SK-N-SH (cell line): ENCODE measurements around the gene AFMID. TPM values are rescaled to one million over a fixed set of nuclear protein-coding genes. Genes with fewer than 3 reads are reported as not detected.

ENCODE experiments used
- CTCF ChIA-PET: fragments of 300-600, 350-600 bp; formaldehyde crosslinking; extraction: SDS; loops from one replicate; lab custom pipeline; 2021; lab: Yijun Ruan, JAX
- POLR2A ChIA-PET: fragments of 350-600 bp; sonication (Branson Sonifier 250); formaldehyde crosslinking; extraction: SDS; loops from one replicate; lab custom pipeline; 2020; ENCODE audit warnings: antibody characterized with exemption, inconsistent platforms; lab: Yijun Ruan, JAX
- DNase-seq: peaks from one replicate; pipeline ENCODE4 v3.0.0; 2012
- H2AFZ ChIP-seq: fragments of 200-600 bp; sonication (generic); 2 replicates; pipeline ENCODE4 v1.8.1; 2016; ENCODE audit warnings: antibody characterized with exemption, mild to moderate bottlenecking, low read depth
- H3F3A ChIP-seq: fragments of 200-600 bp; sonication (generic); replicated peaks from 2 replicates; pipeline ENCODE3; 2016; ENCODE audit warnings: antibody characterized with exemption, mild to moderate bottlenecking; ENCODE audit not compliant: insufficient read depth
- H3K27ac ChIP-seq, 2 experiments: fragments of 200-500 bp in 1 of 2; fragments of 200-600 bp in 1 of 2; sonication (Bioruptor generic) in 1 of 2; sonication (generic), shearing (Covaris generic) in 1 of 2; 2 replicates each; pipeline versions ENCODE4 v1.5.1 to v1.6.1; 2014 to 2016; ENCODE audit warnings: low read depth in 2 of 2, inconsistent platforms in 1 of 2, low read length in 1 of 2, mild to moderate bottlenecking in 1 of 2, mixed read lengths in 1 of 2
- H3K27me3 ChIP-seq: fragments of 200-600 bp; sonication (generic), shearing (Covaris generic); 2 replicates; pipeline ENCODE4 v1.6.1; 2016; ENCODE audit warnings: mixed run types; ENCODE audit not compliant: insufficient read depth
- H3K36me3 ChIP-seq, 2 experiments: fragments of 200-500 bp in 1 of 2; fragments of 200-600 bp in 1 of 2; sonication (Bioruptor generic) in 1 of 2; sonication (generic) in 1 of 2; replicated peaks in 1 of 2; 2 replicates each; pipeline versions ENCODE3 to v1.5.1; 2014 to 2016; ENCODE audit warnings: low read length in 1 of 2, mild to moderate bottlenecking in 1 of 2; ENCODE audit not compliant: insufficient read depth in 2 of 2, control insufficient read depth in 1 of 2
- H3K4me1 ChIP-seq, 2 experiments: fragments of 200-500 bp in 1 of 2; fragments of 200-600 bp in 1 of 2; sonication (Bioruptor generic) in 1 of 2; sonication (generic), shearing (Covaris generic) in 1 of 2; 2 replicates each; pipeline versions ENCODE4 v1.5.1 to v1.6.1; 2014 to 2016; ENCODE audit warnings: low read depth in 1 of 2, low read length in 1 of 2, mixed run types in 1 of 2; ENCODE audit not compliant: insufficient read depth in 2 of 2, control insufficient read depth in 1 of 2
- H3K4me2 ChIP-seq: fragments of 200-600 bp; sonication (generic), shearing (Covaris generic); 2 replicates; pipeline ENCODE4 v1.6.1; 2017; ENCODE audit warnings: mixed run types
- H3K4me3 ChIP-seq, 2 experiments: fragments of 200-500 bp in 1 of 2; fragments of 200-600 bp in 1 of 2; sonication (Bioruptor generic) in 1 of 2; sonication (generic), shearing (Covaris generic) in 1 of 2; 2 replicates each; pipeline versions ENCODE4 v1.5.1 to v1.8.1; 2014 to 2016; ENCODE audit warnings: low read depth in 2 of 2, inconsistent platforms in 1 of 2, low read length in 1 of 2, mild to moderate bottlenecking in 1 of 2, mixed read lengths in 1 of 2, moderate library complexity in 1 of 2
- H3K79me2 ChIP-seq: fragments of 200-600 bp; sonication (generic); 2 replicates; pipeline ENCODE4 v1.8.1; 2017; ENCODE audit warnings: mild to moderate bottlenecking; ENCODE audit not compliant: insufficient read depth
- H3K9ac ChIP-seq: fragments of 200-600 bp; sonication (generic); 2 replicates; pipeline ENCODE4 v1.6.1; 2017; ENCODE audit warnings: mixed run types
- H3K9me2 ChIP-seq: fragments of 200-600 bp; sonication (generic); 2 replicates; pipeline ENCODE4 v1.6.1; 2017; ENCODE audit warnings: mixed run types
- H3K9me3 ChIP-seq: fragments of 200-600 bp; sonication (generic); 2 replicates; pipeline ENCODE4 v1.6.1; 2017; ENCODE audit warnings: mixed run types, mild to moderate bottlenecking, moderate library complexity
- H4K20me1 ChIP-seq: fragments of 200-600 bp; sonication (generic); 2 replicates; pipeline ENCODE4 v1.6.1; 2017; ENCODE audit warnings: mild to moderate bottlenecking, mixed run types; ENCODE audit not compliant: insufficient read depth
- EZH2phosphoT487 ChIP-seq: fragments of 200-600 bp; sonication (generic); IDR thresholded peaks from 2 replicates; pipeline ENCODE4 v1.6.1; 2017; ENCODE audit warnings: low read depth, mixed run types, mild to moderate bottlenecking, antibody characterized with exemption, moderate library complexity, borderline replicate concordance
- FOXJ3 ChIP-seq: sonication (generic); formaldehyde crosslinking; IDR thresholded peaks from 2 replicates; pipeline ENCODE4 v1.5.1; 2020; ENCODE audit warnings: mild to moderate bottlenecking, missing genetic modification reagents
- GABPA ChIP-seq: IDR thresholded peaks from 2 replicates; pipeline ENCODE4 v1.4.0; 2012; ENCODE audit warnings: low read depth, mild to moderate bottlenecking
- IRF3 ChIP-seq: fragments of 150-350 bp; IDR thresholded peaks from 2 replicates; pipeline ENCODE4 v1.6.1; 2016; ENCODE audit warnings: mild to moderate bottlenecking, low read depth, low read length
- JUND ChIP-seq: IDR thresholded peaks from 2 replicates; pipeline ENCODE4 v1.4.0; 2012
- NRF1 ChIP-seq: IDR thresholded peaks from 2 replicates; pipeline ENCODE4 v1.6.1; 2012; ENCODE audit warnings: low read depth, mild to moderate bottlenecking, low read length
- REST ChIP-seq: IDR thresholded peaks from 2 replicates; pipeline ENCODE4 v1.6.1; 2012; ENCODE audit warnings: mild to moderate bottlenecking, low read depth, low read length, moderate library complexity
- RFX5 ChIP-seq: IDR thresholded peaks from 2 replicates; pipeline ENCODE4 v1.6.1; 2012; ENCODE audit warnings: mild to moderate bottlenecking, improper control_type of control experiment, low read length
- TEAD4 ChIP-seq: IDR thresholded peaks from 2 replicates; pipeline ENCODE4 v1.4.0; 2012; ENCODE audit warnings: mild to moderate bottlenecking, borderline replicate concordance; ENCODE audit not compliant: insufficient read depth
- USF1 ChIP-seq: IDR thresholded peaks from 2 replicates; pipeline ENCODE4 v1.4.0; 2012; ENCODE audit warnings: low read depth, borderline replicate concordance
- YY1 ChIP-seq: IDR thresholded peaks from 2 replicates; pipeline ENCODE4 v1.4.0; 2012; ENCODE audit warnings: low read depth, mild to moderate bottlenecking
- WGBS: methylation state at CpG from one replicate; pipeline ENCODE4 v1.1.6; 2017; ENCODE audit warnings: low lambda C conversion rate; 5-methylcytosine and 5-hydroxymethylcytosine counted together
- polyA plus RNA-seq, 3 experiments: library from polyadenylated mRNA; depleted of rRNA; stranded (reverse); fragments of >200 nt; gene quantifications; 2 replicates each; pipeline ENCODE4 v1.2.3, GENCODE V29; 2012

The AFMID gene
- polyA plus RNA-seq, 1 of the 3 experiments (the other 2 are of a cell fraction) = 44.4 TPM

- Histone ChIP-seq H4K20me1 (no peaks in the 10 kb centered on the region), H3K4me1 (peaks cover 4 to 19% of the 10 kb centered on the region in 2 experiments; a peak in 2 of 4 replicates), H3K9ac (no peak overlapping the region), H3K9me2 (no peaks in the 10 kb centered on the region), H3K36me3 (no peaks in the 10 kb centered on the region), H3K27ac (no peak overlapping the region), H2AFZ (no peak overlapping the region), H3K27me3 (no peaks in the 10 kb centered on the region), H3F3A (peaks cover 3% of the 10 kb centered on the region), H3K9me3 (no peaks in the 10 kb centered on the region), H3K79me2 (no peaks in the 10 kb centered on the region), H3K4me3 (no peak overlapping the region), H3K4me2 (peak overlapping the region; percentile 37; the same call in 1 of the 2 replicates)
- DNase-seq = no peak
- POLR2A ChIA-PET = interaction anchor here (0.9 kb wide), 1 partner anchor 21 kb away, joined by 3 read pairs; no protein-coding TSS in a partner anchor
- 90% methylated on average over 19 of the region's 21 CpGs for WGBS
- TF ChIP-seq IRF3 (no peak), REST (no peak), USF1 (no peak), GABPA (no peak), YY1 (no peak), EZH2phosphoT487 (no peak), RFX5 (no peak), FOXJ3 (CRISPR knock-in tag) (no peak), NRF1 (no peak), TEAD4 (no peak), JUND (no peak)
- CTCF ChIA-PET = interaction anchor here (0.9 to 2.6 kb wide), 10 partner anchors 9 to 217 kb away, joined by 3 to 16 read pairs (median 4); no protein-coding TSS in a partner anchor
Measured at GRCh38 chr17:78143214-78144146, 43.7 kb upstream of the AFMID start.
